SK-N-SH treated with all-trans-retinoic acid at 6 μM for 48 hours (cell line): ENCODE data around the gene SH3D19.

ENCODE experiments used
- ARNTL ChIP-seq: fragments of 450-650 bp; formaldehyde crosslinking; IDR thresholded peaks from 2 replicates; pipeline ENCODE4 v1.5.0; 2020; ENCODE audit warnings: low read depth, mild to moderate bottlenecking, moderate library complexity, borderline replicate concordance
- BACH2 ChIP-seq: fragments of 250-450 bp; sonication (Bioruptor Pico); IDR thresholded peaks from 2 replicates; pipeline ENCODE4 v1.9.0; 2021; ENCODE audit warnings: mild to moderate bottlenecking, borderline replicate concordance
- CREB5 ChIP-seq: fragments of 250-450 bp; sonication (Bioruptor Pico); IDR thresholded peaks from 2 replicates; pipeline ENCODE4 v1.5.1; 2020; ENCODE audit warnings: low read depth, mild to moderate bottlenecking, moderate library complexity
- PATZ1 ChIP-seq: fragments of 250-450 bp; sonication (Bioruptor Pico); IDR thresholded peaks from 2 replicates; pipeline ENCODE4 v1.8.0; 2020; ENCODE audit warnings: mild to moderate bottlenecking, moderate library complexity, borderline replicate concordance
- PPARA ChIP-seq: fragments of 250-450 bp; sonication (Bioruptor Pico); IDR thresholded peaks from 2 replicates; pipeline ENCODE4 v1.5.0; 2020; ENCODE audit warnings: mild to moderate bottlenecking, borderline replicate concordance
- RARB ChIP-seq: fragments of 250-450 bp; sonication (Bioruptor Pico); IDR thresholded peaks from 2 replicates; pipeline ENCODE4 v1.8.0; 2021; ENCODE audit warnings: mild to moderate bottlenecking, moderate library complexity
- TOX ChIP-seq: fragments of 250-450 bp; sonication (Bioruptor Pico); IDR thresholded peaks from 2 replicates; pipeline ENCODE4 v1.8.0; 2021; ENCODE audit warnings: mild to moderate bottlenecking, moderate library complexity, borderline replicate concordance
- ZFP3 ChIP-seq: fragments of 250-450 bp; sonication (Bioruptor Pico); IDR thresholded peaks from 2 replicates; pipeline ENCODE4 v1.5.0; 2020; ENCODE audit warnings: mild to moderate bottlenecking, moderate library complexity
- ZFP30 ChIP-seq: fragments of 450-650 bp; formaldehyde crosslinking; IDR thresholded peaks from 2 replicates; pipeline ENCODE4 v1.5.0; 2022; ENCODE audit warnings: mild to moderate bottlenecking, moderate library complexity
- ZNF565 ChIP-seq: fragments of 450-650 bp; formaldehyde crosslinking; conservative IDR thresholded peaks from 2 replicates; pipeline ENCODE4 v1.5.0; 2020; ENCODE audit warnings: low read depth, mild to moderate bottlenecking, moderate library complexity
- ZNF70 ChIP-seq: fragments of 450-650 bp; formaldehyde crosslinking; IDR thresholded peaks from 2 replicates; pipeline ENCODE4 v1.5.0; 2020; ENCODE audit warnings: mild to moderate bottlenecking, moderate library complexity

- TF ChIP-seq PATZ1 (CRISPR knock-in tag) (no peak), RARB (CRISPR knock-in tag) (no peak), ZFP30 (CRISPR knock-in tag) (no peak), CREB5 (CRISPR knock-in tag) (no peak), ARNTL (CRISPR knock-in tag) (no peak), PPARA (CRISPR knock-in tag) (no peak), BACH2 (CRISPR knock-in tag) (no peak), ZFP3 (CRISPR knock-in tag) (no peak), ZNF70 (no peak), TOX (CRISPR knock-in tag) (no peak), ZNF565 (CRISPR knock-in tag) (no peak)
Observed at GRCh38 chr4:151176685-151177084, 148.7 kb downstream of the SH3D19 start.
